Fibroblast of skin of right biceps (primary cell): ENCODE data around the gene SLC6A11.

Source experiments
- DNase-seq: peaks from one replicate; pipeline ENCODE4 v3.0.0-alpha.2; 2013

Gene SLC6A11

GRCh38 chr3:10890665-10891064 lies 74.6 kb downstream of the SLC6A11 start:
- no peak for DNase-seq

GRCh38 chr3:10892622-10893021 lies 76.6 kb downstream of the SLC6A11 start:
- DNase-seq: no peak

- DNase-seq: no peak
Observed at GRCh38 chr3:10901296-10901945, 85.4 kb downstream of the SLC6A11 start.

- DNase-seq: no peak
Observed at GRCh38 chr3:10907262-10907661, 91.2 kb downstream of the SLC6A11 start.

- no peak for DNase-seq
Observed at GRCh38 chr3:10910367-10910766, 94.3 kb downstream of the SLC6A11 start.

GRCh38 chr3:10911350-10912002 lies 95.4 kb downstream of the SLC6A11 start:
- DNase-seq: no peak

GRCh38 chr3:10912786-10913185 lies 96.8 kb downstream of the SLC6A11 start:
- no peak for DNase-seq

GRCh38 chr3:10915376-10915775 lies 99.3 kb downstream of the SLC6A11 start:
- no peak for DNase-seq

- no peak for DNase-seq
Observed at GRCh38 chr3:10917176-10917575, 101.1 kb downstream of the SLC6A11 start.

- DNase-seq: no peak
Observed at GRCh38 chr3:10918011-10918410, 102.0 kb downstream of the SLC6A11 start.

GRCh38 chr3:10919636-10920035 lies 103.6 kb downstream of the SLC6A11 start:
- no peak for DNase-seq

GRCh38 chr3:10925436-10926255 lies 109.6 kb downstream of the SLC6A11 start:
- DNase-seq: no peak

GRCh38 chr3:10926256-10926810 lies 110.3 kb downstream of the SLC6A11 start:
- DNase-seq: no peak

GRCh38 chr3:10926811-10927521 lies 110.9 kb downstream of the SLC6A11 start:
- DNase-seq: no peak

- DNase-seq: no peak
Observed at GRCh38 chr3:10927551-10927950, 111.5 kb downstream of the SLC6A11 start.

GRCh38 chr3:10928407-10928960 lies 112.5 kb downstream of the SLC6A11 start:
- no peak for DNase-seq

GRCh38 chr3:10928961-10929471 lies 113.0 kb downstream of the SLC6A11 start:
- DNase-seq: no peak

- no peak for DNase-seq
Observed at GRCh38 chr3:10929978-10930665, 114.1 kb downstream of the SLC6A11 start.

- DNase-seq: no peak
Observed at GRCh38 chr3:10930666-10931040, 114.6 kb downstream of the SLC6A11 start.

- DNase-seq: no peak
Observed at GRCh38 chr3:10932596-10932995, 116.6 kb downstream of the SLC6A11 start.

- no peak for DNase-seq
Observed at GRCh38 chr3:10933021-10933420, 117.0 kb downstream of the SLC6A11 start.

GRCh38 chr3:10933470-10933804 lies 117.4 kb downstream of the SLC6A11 start:
- DNase-seq: no peak
